ENCODE data around the gene ROCK2.
"Not testable (repeated sequence)": the region's sequence is repeated elsewhere in the genome, so short reads cannot be mapped to it uniquely, and the experiment has no call there.

The ROCK2 gene

GRCh38 chr2:11261564-11261963 lies 82.9 kb downstream of the ROCK2 start:
- H3K27me3 ChIP-seq (replicated peaks; ENCODE audit: control insufficient read depth, insufficient read depth, low read length); H3K4me1 ChIP-seq (ENCODE audit: control insufficient read depth, insufficient read depth, low read length); H3K9me3 ChIP-seq (ENCODE audit: control insufficient read depth, low read length); DNase-seq (ENCODE audit: low read depth); H3K4me3 ChIP-seq (ENCODE audit: low read length); H3K9ac ChIP-seq (ENCODE audit: low read length): not testable (repeated sequence)
- H3K36me3 ChIP-seq (ENCODE audit: control insufficient read depth, insufficient read depth, low read length, severe bottlenecking), result peaks cover 39% of the 10 kb centered on the region

DNA sequence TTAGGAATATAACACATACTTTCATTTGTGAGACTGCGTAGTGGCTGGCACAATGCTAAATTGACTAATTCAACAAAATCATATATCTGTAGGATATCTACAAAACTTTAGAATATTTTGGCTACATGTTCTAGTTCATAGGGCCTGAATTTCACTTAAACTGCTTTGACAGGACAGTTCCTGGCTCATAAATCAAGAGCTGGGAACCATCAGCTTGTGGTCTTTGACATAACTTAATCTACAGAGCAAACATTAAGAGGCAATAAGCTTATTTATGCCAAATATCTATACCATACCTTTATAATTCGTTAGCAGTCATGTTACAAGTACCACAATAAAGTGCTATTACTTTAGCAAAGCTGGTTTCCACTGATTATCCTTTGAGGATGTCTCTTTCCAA lies 83.5 kb downstream of the ROCK2 start:
- no peaks in the 10 kb centered on the region for H3K9me3 ChIP-seq (ENCODE audit: control insufficient read depth, low read length)
- H3K4me1 ChIP-seq (ENCODE audit: control insufficient read depth, insufficient read depth, low read length), result no peaks in the 10 kb centered on the region
- H3K36me3 ChIP-seq (ENCODE audit: control insufficient read depth, insufficient read depth, low read length, severe bottlenecking), result peaks cover 44% of the 10 kb centered on the region
- no peak for DNase-seq (ENCODE audit: low read depth)
- H3K27me3 ChIP-seq (replicated peaks; ENCODE audit: control insufficient read depth, insufficient read depth, low read length), result no peaks in the 10 kb centered on the region
- H3K9ac ChIP-seq (ENCODE audit: low read length), result no peak overlapping the region
- H3K4me3 ChIP-seq (ENCODE audit: low read length), result no peak overlapping the region

GRCh38 chr2:11257964-11258363 lies 86.5 kb downstream of the ROCK2 start:
- no peak for DNase-seq (ENCODE audit: low read depth)
- no peak overlapping the region for H3K9ac ChIP-seq (ENCODE audit: low read length)

GRCh38 chr2:11257078-11257477 lies 87.4 kb downstream of the ROCK2 start:
- Histone ChIP-seq H3K4me3 (ENCODE audit: low read length) (no peak overlapping the region), H3K9me3 (ENCODE audit: control insufficient read depth, low read length) (no peaks in the 10 kb centered on the region), H3K9ac (ENCODE audit: low read length) (no peak overlapping the region), H3K27me3 (replicated peaks; ENCODE audit: control insufficient read depth, insufficient read depth, low read length) (no peaks in the 10 kb centered on the region), H3K36me3 (ENCODE audit: control insufficient read depth, insufficient read depth, low read length, severe bottlenecking) (peaks cover 36% of the 10 kb centered on the region), H3K4me1 (ENCODE audit: control insufficient read depth, insufficient read depth, low read length) (peaks cover 3% of the 10 kb centered on the region)
- DNase-seq (ENCODE audit: low read depth), result no peak

More at GRCh38 chr2:11257964-11258363, 86.5 kb downstream of the ROCK2 start:
- Histone ChIP-seq H3K4me1 (ENCODE audit: control insufficient read depth, insufficient read depth, low read length) (peaks cover 3% of the 10 kb centered on the region), H3K27me3 (replicated peaks; ENCODE audit: control insufficient read depth, insufficient read depth, low read length) (no peaks in the 10 kb centered on the region), H3K9me3 (ENCODE audit: control insufficient read depth, low read length) (no peaks in the 10 kb centered on the region), H3K4me3 (ENCODE audit: low read length) (no peak overlapping the region), H3K36me3 (ENCODE audit: control insufficient read depth, insufficient read depth, low read length, severe bottlenecking) (peaks cover 38% of the 10 kb centered on the region)

DNA sequence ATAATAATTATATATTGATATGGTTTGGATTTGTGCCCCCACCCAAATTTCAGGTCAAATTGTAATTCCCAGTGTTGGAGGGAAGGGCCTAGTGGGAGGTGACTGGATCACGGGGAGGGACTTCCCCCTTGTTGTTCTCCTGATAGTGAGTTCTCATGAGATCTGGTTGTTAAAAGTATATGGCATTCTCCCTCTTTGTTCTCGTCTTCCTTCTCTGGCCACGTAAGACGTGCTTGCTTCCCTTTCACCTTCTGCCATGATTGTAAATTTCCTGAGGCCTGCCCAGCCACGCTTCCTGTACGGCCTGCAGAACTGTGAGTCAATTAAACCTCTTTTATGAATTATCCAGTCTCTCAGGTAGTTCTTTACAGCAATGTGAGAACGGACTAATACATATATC lies 88.3 kb downstream of the ROCK2 start:
- no peak for DNase-seq (ENCODE audit: low read depth)
- Histone ChIP-seq H3K9me3 (ENCODE audit: control insufficient read depth, low read length) (no peaks in the 10 kb centered on the region), H3K4me3 (ENCODE audit: low read length) (no peak overlapping the region), H3K36me3 (ENCODE audit: control insufficient read depth, insufficient read depth, low read length, severe bottlenecking) (peaks cover 30% of the 10 kb centered on the region), H3K27me3 (replicated peaks; ENCODE audit: control insufficient read depth, insufficient read depth, low read length) (no peaks in the 10 kb centered on the region), H3K9ac (ENCODE audit: low read length) (no peak overlapping the region), H3K4me1 (ENCODE audit: control insufficient read depth, insufficient read depth, low read length) (peaks cover 3% of the 10 kb centered on the region)

DNA sequence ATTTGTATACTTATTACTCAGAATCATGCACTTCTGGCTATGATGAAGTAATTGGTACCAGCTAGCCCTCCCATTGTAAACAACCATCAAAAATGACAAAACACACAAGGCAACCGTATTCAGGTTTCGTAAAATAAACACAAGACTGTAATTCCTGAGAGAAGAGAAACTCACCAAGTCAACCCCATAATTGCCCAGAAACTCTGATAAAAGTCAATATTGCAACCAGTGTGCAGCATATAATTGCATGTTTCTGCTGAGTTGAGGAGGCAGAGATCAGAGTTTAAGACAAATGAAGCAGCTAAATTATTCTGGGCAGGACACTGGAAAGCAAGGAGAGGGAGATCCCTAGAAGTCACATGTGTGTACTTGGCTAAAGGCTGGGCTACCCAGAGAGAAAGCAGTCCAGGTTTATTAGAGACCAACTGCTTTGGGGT lies 90.3 kb downstream of the ROCK2 start:
- Histone ChIP-seq H3K27me3 (replicated peaks; ENCODE audit: control insufficient read depth, insufficient read depth, low read length) (no peaks in the 10 kb centered on the region), H3K9me3 (ENCODE audit: control insufficient read depth, low read length) (no peaks in the 10 kb centered on the region), H3K36me3 (ENCODE audit: control insufficient read depth, insufficient read depth, low read length, severe bottlenecking) (peaks cover 25% of the 10 kb centered on the region), H3K9ac (ENCODE audit: low read length) (no peak overlapping the region), H3K4me1 (ENCODE audit: control insufficient read depth, insufficient read depth, low read length) (peaks cover 20% of the 10 kb centered on the region), H3K4me3 (ENCODE audit: low read length) (no peak overlapping the region)
- DNase-seq (ENCODE audit: low read depth), result peak; percentile 55

GRCh38 chr2:11252458-11252857 lies 92.0 kb downstream of the ROCK2 start:
- H3K27me3 ChIP-seq (replicated peaks; ENCODE audit: control insufficient read depth, insufficient read depth, low read length), result not testable (repeated sequence)

GRCh38 chr2:11250400-11251196 lies 93.8 kb downstream of the ROCK2 start:
- H3K36me3 ChIP-seq (ENCODE audit: control insufficient read depth, insufficient read depth, low read length, severe bottlenecking), result peaks cover 32% of the 10 kb centered on the region
- H3K4me1 ChIP-seq (ENCODE audit: control insufficient read depth, insufficient read depth, low read length), result peaks cover 20% of the 10 kb centered on the region
- H3K9me3 ChIP-seq (ENCODE audit: control insufficient read depth, low read length), result no peaks in the 10 kb centered on the region
- H3K4me3 ChIP-seq (ENCODE audit: low read length), result no peak overlapping the region
- H3K9ac ChIP-seq (ENCODE audit: low read length), result no peak overlapping the region
- H3K27me3 ChIP-seq (replicated peaks; ENCODE audit: control insufficient read depth, insufficient read depth, low read length), result no peaks in the 10 kb centered on the region
- DNase-seq (ENCODE audit: low read depth), result no peak

More at GRCh38 chr2:11252458-11252857, 92.0 kb downstream of the ROCK2 start:
- DNase-seq (ENCODE audit: low read depth); H3K4me3 ChIP-seq (ENCODE audit: low read length); H3K9me3 ChIP-seq (ENCODE audit: control insufficient read depth, low read length); H3K9ac ChIP-seq (ENCODE audit: low read length): not testable (repeated sequence)
- H3K36me3 ChIP-seq (ENCODE audit: control insufficient read depth, insufficient read depth, low read length, severe bottlenecking), result peaks cover 34% of the 10 kb centered on the region
- peaks cover 20% of the 10 kb centered on the region for H3K4me1 ChIP-seq (ENCODE audit: control insufficient read depth, insufficient read depth, low read length)

DNA sequence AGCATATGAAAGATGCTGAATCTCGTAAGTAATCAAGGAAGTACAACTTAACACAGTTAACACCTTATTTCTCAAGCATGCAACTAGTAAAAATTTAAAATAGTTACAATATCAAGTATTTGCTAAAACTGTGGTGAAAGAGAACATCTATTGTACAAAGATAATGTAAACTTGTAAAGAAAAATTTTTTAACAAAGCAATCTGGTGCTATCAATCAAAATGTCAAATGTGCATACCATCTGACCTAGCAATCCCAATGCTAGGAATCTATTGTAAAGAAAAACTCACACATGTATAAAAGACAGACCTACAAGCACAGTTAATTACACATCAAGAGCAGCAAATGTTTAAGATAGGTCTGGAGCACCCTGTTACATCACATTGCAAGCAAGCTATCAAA lies 99.1 kb downstream of the ROCK2 start:
- H3K4me3 ChIP-seq (ENCODE audit: low read length), result no peak overlapping the region
- H3K4me1 ChIP-seq (ENCODE audit: control insufficient read depth, insufficient read depth, low read length), result peaks cover 11% of the 10 kb centered on the region
- H3K27me3 ChIP-seq (replicated peaks; ENCODE audit: control insufficient read depth, insufficient read depth, low read length), result no peaks in the 10 kb centered on the region
- no peak overlapping the region for H3K9ac ChIP-seq (ENCODE audit: low read length)
- H3K9me3 ChIP-seq (ENCODE audit: control insufficient read depth, low read length), result no peaks in the 10 kb centered on the region
- peaks cover 61% of the 10 kb centered on the region for H3K36me3 ChIP-seq (ENCODE audit: control insufficient read depth, insufficient read depth, low read length, severe bottlenecking)
- no peak for DNase-seq (ENCODE audit: low read depth)

- Histone ChIP-seq H3K9me3 (ENCODE audit: control insufficient read depth, low read length) (no peaks in the 10 kb centered on the region), H3K4me3 (ENCODE audit: low read length) (no peak overlapping the region), H3K36me3 (ENCODE audit: control insufficient read depth, insufficient read depth, low read length, severe bottlenecking) (peaks cover 65% of the 10 kb centered on the region)
Measured at GRCh38 chr2:11244091-11244826, 100.2 kb downstream of the ROCK2 start.

DNA sequence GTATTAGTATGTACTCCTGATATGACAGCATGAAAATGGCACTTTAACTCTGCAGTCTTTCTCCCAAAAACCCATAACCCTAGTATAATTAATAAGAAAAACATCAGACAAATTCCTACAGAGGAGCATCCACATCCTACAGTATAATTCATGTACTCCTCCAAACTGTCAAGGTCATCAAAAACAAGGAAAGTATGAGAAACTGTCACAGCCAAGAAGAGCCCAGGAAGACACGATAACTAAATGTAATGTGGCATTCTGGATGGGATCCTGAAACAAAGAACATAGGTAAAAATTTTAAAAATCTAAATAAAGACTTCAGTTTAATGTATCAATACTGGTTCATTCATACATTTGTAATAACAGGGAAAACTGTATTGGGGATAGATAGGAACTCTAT lies 100.9 kb downstream of the ROCK2 start:
- Histone ChIP-seq H3K4me1 (ENCODE audit: control insufficient read depth, insufficient read depth, low read length) (peaks cover 3% of the 10 kb centered on the region), H3K9me3 (ENCODE audit: control insufficient read depth, low read length) (no peaks in the 10 kb centered on the region), H3K36me3 (ENCODE audit: control insufficient read depth, insufficient read depth, low read length, severe bottlenecking) (peaks cover 62% of the 10 kb centered on the region), H3K27me3 (replicated peaks; ENCODE audit: control insufficient read depth, insufficient read depth, low read length) (no peaks in the 10 kb centered on the region), H3K4me3 (ENCODE audit: low read length) (no peak overlapping the region), H3K9ac (ENCODE audit: low read length) (no peak overlapping the region)
- DNase-seq (ENCODE audit: low read depth), result no peak

More at GRCh38 chr2:11244091-11244826, 100.2 kb downstream of the ROCK2 start:
- DNase-seq (ENCODE audit: low read depth), result no peak
- H3K9ac ChIP-seq (ENCODE audit: low read length), result no peak overlapping the region
- peaks cover 3% of the 10 kb centered on the region for H3K4me1 ChIP-seq (ENCODE audit: control insufficient read depth, insufficient read depth, low read length)
- H3K27me3 ChIP-seq (replicated peaks; ENCODE audit: control insufficient read depth, insufficient read depth, low read length), result no peaks in the 10 kb centered on the region
